Measurements from ENCODE around the gene NLRP1. TPM values are rescaled to one million over a fixed set of nuclear protein-coding genes. Genes with fewer than 3 reads are reported as not detected.

Gene NLRP1
- total RNA-seq, 2 experiments from 2014 or later, result 18.7 to 24.6 TPM

DNA sequence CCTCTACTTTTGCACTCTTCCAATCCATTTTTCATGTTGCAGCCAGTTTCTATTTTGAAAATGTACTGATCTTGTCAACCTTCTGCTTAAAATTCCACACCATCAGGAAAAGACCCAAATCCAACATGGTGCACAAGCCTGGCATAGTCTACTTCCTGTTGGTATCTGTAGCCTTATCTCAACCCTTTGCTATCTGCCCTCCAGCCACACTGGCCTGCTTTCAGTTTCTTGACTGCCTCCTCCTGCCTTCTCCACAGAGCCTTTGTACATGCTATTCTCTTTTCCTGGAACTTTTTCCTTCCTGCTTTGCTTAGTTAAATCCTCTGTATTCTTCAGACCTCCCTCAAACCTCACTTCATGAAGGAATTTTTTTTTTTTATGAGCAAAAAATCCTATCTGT, 31.5 kb downstream of the NLRP1 start:
- no peak overlapping the region for H3K4me3 ChIP-seq (ENCODE audit: low read depth, low read length, poor library complexity, severe bottlenecking)
- CTCF ChIA-PET (ENCODE audit: unreplicated experiment), result no interaction called here
- H3K4me2 ChIP-seq (ENCODE audit: low read length), result no peak overlapping the region
- no peaks in the 10 kb centered on the region for H3K79me2 ChIP-seq (ENCODE audit: insufficient read depth, low read depth, low read length)
- no peak for DNase-seq (ENCODE audit: low spot score)
- no peaks in the 10 kb centered on the region for H3K4me1 ChIP-seq (ENCODE audit: insufficient read depth, low read length, poor library complexity, severe bottlenecking)
- H3K9me2 ChIP-seq (ENCODE audit: insufficient read depth, low read length), result no peaks in the 10 kb centered on the region
- TF ChIP-seq EZH2phosphoT487 (IDR thresholded peaks at IDR 0.05; ENCODE audit: borderline replicate concordance, low read depth, low read length), result no peak
- TF ChIP-seq, protein P1, sequence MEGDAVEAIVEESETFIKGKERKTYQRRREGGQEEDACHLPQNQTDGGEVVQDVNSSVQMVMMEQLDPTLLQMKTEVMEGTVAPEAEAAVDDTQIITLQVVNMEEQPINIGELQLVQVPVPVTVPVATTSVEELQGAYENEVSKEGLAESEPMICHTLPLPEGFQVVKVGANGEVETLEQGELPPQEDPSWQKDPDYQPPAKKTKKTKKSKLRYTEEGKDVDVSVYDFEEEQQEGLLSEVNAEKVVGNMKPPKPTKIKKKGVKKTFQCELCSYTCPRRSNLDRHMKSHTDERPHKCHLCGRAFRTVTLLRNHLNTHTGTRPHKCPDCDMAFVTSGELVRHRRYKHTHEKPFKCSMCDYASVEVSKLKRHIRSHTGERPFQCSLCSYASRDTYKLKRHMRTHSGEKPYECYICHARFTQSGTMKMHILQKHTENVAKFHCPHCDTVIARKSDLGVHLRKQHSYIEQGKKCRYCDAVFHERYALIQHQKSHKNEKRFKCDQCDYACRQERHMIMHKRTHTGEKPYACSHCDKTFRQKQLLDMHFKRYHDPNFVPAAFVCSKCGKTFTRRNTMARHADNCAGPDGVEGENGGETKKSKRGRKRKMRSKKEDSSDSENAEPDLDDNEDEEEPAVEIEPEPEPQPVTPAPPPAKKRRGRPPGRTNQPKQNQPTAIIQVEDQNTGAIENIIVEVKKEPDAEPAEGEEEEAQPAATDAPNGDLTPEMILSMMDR (conservative IDR thresholded peaks at IDR 0.05; ENCODE audit: low read length), result no peak
- BruUV-seq (replicated peaks), result no TSS peak
- no peaks in the 10 kb centered on the region; the same call in 1 of the 2 replicates for H3K36me3 ChIP-seq (ENCODE audit: insufficient read depth, low read length)
- H3K9me3 ChIP-seq (ENCODE audit: low read length), result no peaks in the 10 kb centered on the region
- no peak overlapping the region for H3K27ac ChIP-seq (ENCODE audit: low read depth, low read length, poor library complexity, severe bottlenecking)
- H4K20me1 ChIP-seq (ENCODE audit: insufficient read depth, low read length), result no peaks in the 10 kb centered on the region
- intact Hi-C loops (cut with micrococcal nuclease; ENCODE audit: unreplicated experiment), result no loop called here
- POLR2A ChIA-PET, result no interaction called here
- no peak overlapping the region for H2AFZ ChIP-seq (ENCODE audit: low read length)

DNA sequence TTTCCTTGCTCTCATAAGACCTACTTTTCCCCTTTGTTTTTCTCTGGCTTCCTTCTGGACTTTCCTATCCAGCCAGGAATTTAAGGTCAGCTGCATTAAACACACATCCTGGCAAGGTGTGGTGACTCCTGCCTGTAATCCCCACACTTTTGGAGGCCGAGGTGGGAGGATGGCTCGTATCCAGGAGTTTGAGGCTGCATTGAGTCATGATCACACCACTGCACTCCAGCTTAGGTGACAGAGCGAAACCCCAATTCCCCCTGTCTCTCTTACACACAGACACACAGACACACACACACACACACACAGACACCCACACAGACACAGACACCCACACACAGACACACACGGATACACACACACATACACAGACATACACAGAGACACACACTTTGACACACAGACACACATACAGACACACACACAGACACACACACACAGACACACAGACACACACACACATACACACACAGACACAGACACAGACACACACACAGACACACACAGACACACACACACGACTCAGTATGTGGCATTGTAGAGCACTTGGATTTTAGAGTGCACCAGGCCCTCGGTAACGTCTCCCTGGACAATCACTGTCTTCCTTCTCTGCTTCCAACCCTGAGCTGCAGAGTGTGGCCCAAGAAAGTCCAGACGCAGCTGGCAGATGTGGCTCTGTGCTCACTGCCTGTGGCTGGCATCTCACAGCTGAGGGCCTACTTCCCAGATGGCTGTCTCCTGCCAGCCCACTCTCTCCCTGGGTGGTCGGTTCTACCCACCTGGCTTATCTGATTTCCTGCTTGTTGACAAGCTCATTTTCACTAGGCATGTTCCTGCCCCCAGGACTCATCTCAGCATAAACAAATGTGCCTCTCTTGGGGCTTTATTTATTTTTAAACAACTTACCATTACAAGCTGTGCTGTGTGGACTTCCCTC, 39.0 kb downstream of the NLRP1 start:
- TF ChIP-seq, protein P1 (conservative IDR thresholded peaks at IDR 0.05; ENCODE audit: low read length), result no peak
- no peak for TF ChIP-seq EZH2phosphoT487 (IDR thresholded peaks at IDR 0.05; ENCODE audit: borderline replicate concordance, low read depth, low read length)
- no peaks in the 10 kb centered on the region for H3K79me2 ChIP-seq (ENCODE audit: insufficient read depth, low read depth, low read length)
- DNase-seq (ENCODE audit: low spot score), result no peak
- H3K36me3 ChIP-seq (ENCODE audit: insufficient read depth, low read length), result peaks cover 10% of the 10 kb centered on the region; the same call in 1 of the 2 replicates
- no peaks in the 10 kb centered on the region for H3K9me3 ChIP-seq (ENCODE audit: low read length)
- no peaks in the 10 kb centered on the region for H3K4me1 ChIP-seq (ENCODE audit: insufficient read depth, low read length, poor library complexity, severe bottlenecking)
- H3K4me3 ChIP-seq (ENCODE audit: low read depth, low read length, poor library complexity, severe bottlenecking), result no peak overlapping the region
- no peak overlapping the region for H2AFZ ChIP-seq (ENCODE audit: low read length)
- POLR2A ChIA-PET, result no interaction called here
- CTCF ChIA-PET (ENCODE audit: unreplicated experiment), result no interaction called here
- BruUV-seq (replicated peaks), result no TSS peak
- no peak overlapping the region for H3K27ac ChIP-seq (ENCODE audit: low read depth, low read length, poor library complexity, severe bottlenecking)
- H3K4me2 ChIP-seq (ENCODE audit: low read length), result no peak overlapping the region
- intact Hi-C loops (cut with micrococcal nuclease; ENCODE audit: unreplicated experiment), result no loop called here
- no peaks in the 10 kb centered on the region for H4K20me1 ChIP-seq (ENCODE audit: insufficient read depth, low read length)
- no peaks in the 10 kb centered on the region for H3K9me2 ChIP-seq (ENCODE audit: insufficient read depth, low read length)

DNA sequence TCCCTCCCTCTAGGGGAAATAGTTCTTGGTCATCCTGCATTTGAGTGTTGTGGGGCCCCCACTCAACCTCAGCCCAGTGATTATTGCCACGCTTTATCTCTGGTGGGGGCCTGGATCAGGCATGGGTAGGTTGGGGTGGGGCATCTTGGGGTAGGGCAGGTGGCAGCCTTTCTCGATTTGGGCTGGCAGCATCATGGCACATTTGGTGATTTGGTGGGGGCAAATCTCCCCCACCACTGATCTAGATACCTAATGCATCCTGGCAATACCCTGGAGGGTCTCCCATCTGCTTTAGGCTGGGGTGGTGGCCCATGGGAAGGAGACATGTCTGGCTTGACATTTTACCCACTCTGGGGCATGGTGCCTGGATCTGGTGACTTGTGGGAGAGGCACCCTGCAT, 40.2 kb downstream of the NLRP1 start:
- intact Hi-C loops (cut with micrococcal nuclease; ENCODE audit: unreplicated experiment), result no loop called here
- POLR2A ChIA-PET, result interaction anchor here (0.7 kb wide), 1 partner anchor 13 kb away, joined by 3 read pairs; no protein-coding TSS in a partner anchor
- DNase-seq (ENCODE audit: low spot score), result no peak
- TF ChIP-seq, protein P1 (conservative IDR thresholded peaks at IDR 0.05; ENCODE audit: low read length), result no peak
- no peak for TF ChIP-seq EZH2phosphoT487 (IDR thresholded peaks at IDR 0.05; ENCODE audit: borderline replicate concordance, low read depth, low read length)
- Histone ChIP-seq H3K4me3 (ENCODE audit: low read depth, low read length, poor library complexity, severe bottlenecking) (no peak overlapping the region), H3K9me2 (ENCODE audit: insufficient read depth, low read length) (no peaks in the 10 kb centered on the region), H3K4me2 (ENCODE audit: low read length) (no peak overlapping the region), H3K4me1 (ENCODE audit: insufficient read depth, low read length, poor library complexity, severe bottlenecking) (no peaks in the 10 kb centered on the region), H4K20me1 (ENCODE audit: insufficient read depth, low read length) (no peaks in the 10 kb centered on the region), H3K36me3 (ENCODE audit: insufficient read depth, low read length) (peaks cover 10% of the 10 kb centered on the region; the same call in 1 of the 2 replicates), H2AFZ (ENCODE audit: low read length) (no peak overlapping the region), H3K9me3 (ENCODE audit: low read length) (no peaks in the 10 kb centered on the region), H3K27ac (ENCODE audit: low read depth, low read length, poor library complexity, severe bottlenecking) (no peak overlapping the region), H3K79me2 (ENCODE audit: insufficient read depth, low read depth, low read length) (no peaks in the 10 kb centered on the region)
- no TSS peak for BruUV-seq (replicated peaks)
- CTCF ChIA-PET (ENCODE audit: unreplicated experiment), result no interaction called here

Measured in OCI-LY7 (cell line).